ENCODE measurements around the gene PJVK.

The PJVK gene

GRCh38 chr2:178479758-178480226, 28.6 kb downstream of the PJVK start:
- no peak for DNase-seq (ENCODE audit: low read depth in 2 of 2, low spot score in 1 of 2)

GRCh38 chr2:178480227-178481181, 29.3 kb downstream of the PJVK start, which contains the start of gene PLEKHA3:
PLEKHA3 (plus strand) TSS chr2:178480457; CDS start chr2:178480870, 413 bp downstream.
- DNase-seq (ENCODE audit: low read depth in 2 of 2, low spot score in 1 of 2), result peak; percentile 38 to 59

GRCh38 chr2:178482437-178482836, 31.3 kb downstream of the PJVK start:
- DNase-seq (ENCODE audit: low read depth in 2 of 2, low spot score in 1 of 2), result no peak

- DNase-seq (ENCODE audit: low read depth in 2 of 2, low spot score in 1 of 2), result no peak
Observed at GRCh38 chr2:178484245-178485041, 33.3 kb downstream of the PJVK start.

- DNase-seq (ENCODE audit: low read depth in 2 of 2, low spot score in 1 of 2), result no peak
Observed at GRCh38 chr2:178485356-178485755, 34.2 kb downstream of the PJVK start.

GRCh38 chr2:178491612-178492011, 40.4 kb downstream of the PJVK start:
- DNase-seq (ENCODE audit: low read depth in 2 of 2, low spot score in 1 of 2), result no peak

- no peak for DNase-seq (ENCODE audit: low read depth in 2 of 2, low spot score in 1 of 2)
Observed at GRCh38 chr2:178496049-178496448, 44.9 kb downstream of the PJVK start.

- no peak for DNase-seq (ENCODE audit: low read depth in 2 of 2, low spot score in 1 of 2)
Observed at GRCh38 chr2:178498137-178498536, 47.0 kb downstream of the PJVK start.

GRCh38 chr2:178499640-178500039, 48.5 kb downstream of the PJVK start:
- no peak for DNase-seq (ENCODE audit: low read depth in 2 of 2, low spot score in 1 of 2)

GRCh38 chr2:178502751-178503150, 51.6 kb downstream of the PJVK start:
- no peak for DNase-seq (ENCODE audit: low read depth in 2 of 2, low spot score in 1 of 2)

- DNase-seq (ENCODE audit: low read depth in 2 of 2, low spot score in 1 of 2), result no peak
Observed at GRCh38 chr2:178506101-178506500, 54.9 kb downstream of the PJVK start.

- DNase-seq (ENCODE audit: low read depth in 2 of 2, low spot score in 1 of 2), result no peak
Observed at GRCh38 chr2:178506524-178506923, 55.3 kb downstream of the PJVK start.

GRCh38 chr2:178506949-178507348, 55.8 kb downstream of the PJVK start:
- DNase-seq (ENCODE audit: low read depth in 2 of 2, low spot score in 1 of 2), result no peak

- no peak for DNase-seq (ENCODE audit: low read depth in 2 of 2, low spot score in 1 of 2)
Observed at GRCh38 chr2:178508646-178509045, 57.5 kb downstream of the PJVK start.

GRCh38 chr2:178510384-178510783, 59.2 kb downstream of the PJVK start:
- no peak for DNase-seq (ENCODE audit: low read depth in 2 of 2, low spot score in 1 of 2)
